Gastroesophageal sphincter (tissue), 3 donors: ENCODE measurements around the gene MSH3.

Source experiments
- CTCF ChIP-seq, 4 experiments: fragments of 200-600 bp in 2 of 4; fragments of 450-650 bp in 2 of 4; sonication (generic) in 1 of 4; IDR thresholded peaks; one replicate each; pipeline ENCODE4 v1.5.1; 2017 to 2019; ENCODE audit warnings: antibody characterized with exemption in 4 of 4, mild to moderate bottlenecking in 2 of 4, moderate library complexity in 2 of 4
- POLR2A ChIP-seq, 2 donors: fragments of 450-650 bp; IDR thresholded peaks; one replicate each; pipeline ENCODE4 v1.6.1; 2017; ENCODE audit warnings: antibody characterized with exemption in 2 of 2, mild to moderate bottlenecking in 2 of 2, moderate library complexity in 1 of 2

- TF ChIP-seq POLR2A (IDR thresholded peaks at IDR 0.05), result no peak
- TF ChIP-seq CTCF (IDR thresholded peaks at IDR 0.05), result no peak
Observed at GRCh38 chr5:80739496-80739895, 85.0 kb downstream of the MSH3 start.
